Lower leg skin (tissue), 3 donors: Measurements from ENCODE around the gene GUCY2D.

Source experiments
- POLR2A ChIP-seq, 2 donors: fragments of 450-650 bp; IDR thresholded peaks; one replicate each; pipeline ENCODE4 v1.6.1; 2016 to 2017; ENCODE audit warnings: antibody characterized with exemption in 2 of 2, mild to moderate bottlenecking in 1 of 2, moderate library complexity in 1 of 2
- TF ChIP-seq, protein P1 (sequence below), 3 donors: fragments of 450-650 bp; IDR thresholded peaks; one replicate each; pipeline ENCODE4 v1.5.1; 2016; ENCODE audit warnings: antibody characterized with exemption in 3 of 3, mild to moderate bottlenecking in 3 of 3, moderate library complexity in 2 of 3

- TF ChIP-seq, protein P1, sequence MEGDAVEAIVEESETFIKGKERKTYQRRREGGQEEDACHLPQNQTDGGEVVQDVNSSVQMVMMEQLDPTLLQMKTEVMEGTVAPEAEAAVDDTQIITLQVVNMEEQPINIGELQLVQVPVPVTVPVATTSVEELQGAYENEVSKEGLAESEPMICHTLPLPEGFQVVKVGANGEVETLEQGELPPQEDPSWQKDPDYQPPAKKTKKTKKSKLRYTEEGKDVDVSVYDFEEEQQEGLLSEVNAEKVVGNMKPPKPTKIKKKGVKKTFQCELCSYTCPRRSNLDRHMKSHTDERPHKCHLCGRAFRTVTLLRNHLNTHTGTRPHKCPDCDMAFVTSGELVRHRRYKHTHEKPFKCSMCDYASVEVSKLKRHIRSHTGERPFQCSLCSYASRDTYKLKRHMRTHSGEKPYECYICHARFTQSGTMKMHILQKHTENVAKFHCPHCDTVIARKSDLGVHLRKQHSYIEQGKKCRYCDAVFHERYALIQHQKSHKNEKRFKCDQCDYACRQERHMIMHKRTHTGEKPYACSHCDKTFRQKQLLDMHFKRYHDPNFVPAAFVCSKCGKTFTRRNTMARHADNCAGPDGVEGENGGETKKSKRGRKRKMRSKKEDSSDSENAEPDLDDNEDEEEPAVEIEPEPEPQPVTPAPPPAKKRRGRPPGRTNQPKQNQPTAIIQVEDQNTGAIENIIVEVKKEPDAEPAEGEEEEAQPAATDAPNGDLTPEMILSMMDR (IDR thresholded peaks at IDR 0.05) = no peak
- no peak for TF ChIP-seq POLR2A (IDR thresholded peaks at IDR 0.05)
Observed at GRCh38 chr17:8059131-8059530, 56.7 kb downstream of the GUCY2D start.
